HG03108 (cell line): ENCODE data around the gene BPI.
"Not testable (repeated sequence)": the region's sequence is repeated elsewhere in the genome, so short reads cannot be mapped to it uniquely, and the experiment has no call there.

Source experiments
- ATAC-seq: cut with Tn5 transposase; IDR thresholded peaks from one replicate; pipeline ENCODE4 v1.9.1; 2021; ENCODE audit warnings: moderate library complexity; ENCODE audit not compliant: unreplicated experiment

The BPI gene

DNA sequence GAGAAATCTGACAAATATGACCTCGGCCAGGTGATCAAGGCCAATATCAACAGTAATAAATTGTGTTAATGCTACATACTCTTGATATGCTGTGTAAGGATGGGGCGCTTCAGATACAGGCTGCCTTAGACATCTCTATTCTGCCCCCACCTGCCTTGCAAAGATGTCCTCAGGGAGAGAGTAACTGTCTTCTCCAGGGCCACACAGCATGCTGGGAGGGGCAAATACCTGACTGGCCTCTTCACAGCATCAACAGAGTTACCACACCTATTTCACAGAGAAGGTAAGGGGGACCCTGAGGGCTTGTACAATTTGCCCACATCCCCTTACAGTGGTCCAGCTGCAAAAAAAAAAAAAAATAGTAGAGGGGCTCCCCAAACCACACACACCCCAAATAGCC, 26.3 kb upstream of the BPI start:
- no peak for ATAC-seq

DNA sequence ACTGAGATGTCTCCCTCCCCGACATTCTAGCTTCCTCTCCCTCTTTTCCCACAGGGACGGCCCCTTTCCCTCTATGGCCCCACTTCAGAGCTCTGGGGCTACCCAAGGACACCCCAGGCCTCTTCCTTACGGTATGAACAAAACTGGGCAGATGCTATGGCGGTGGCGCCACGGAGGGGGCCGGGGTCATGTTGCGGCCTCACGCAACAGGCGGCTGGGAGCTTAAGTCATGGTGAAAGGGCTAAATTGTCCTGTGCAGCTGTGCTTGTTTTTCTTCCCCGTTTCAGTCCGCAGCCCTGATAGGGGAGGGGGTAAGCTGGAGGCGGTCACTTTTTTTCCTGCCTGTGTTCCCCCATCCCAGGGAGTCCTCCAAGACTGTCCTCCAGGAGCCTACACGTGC, 25.8 kb upstream of the BPI start:
- ATAC-seq, result no peak

DNA sequence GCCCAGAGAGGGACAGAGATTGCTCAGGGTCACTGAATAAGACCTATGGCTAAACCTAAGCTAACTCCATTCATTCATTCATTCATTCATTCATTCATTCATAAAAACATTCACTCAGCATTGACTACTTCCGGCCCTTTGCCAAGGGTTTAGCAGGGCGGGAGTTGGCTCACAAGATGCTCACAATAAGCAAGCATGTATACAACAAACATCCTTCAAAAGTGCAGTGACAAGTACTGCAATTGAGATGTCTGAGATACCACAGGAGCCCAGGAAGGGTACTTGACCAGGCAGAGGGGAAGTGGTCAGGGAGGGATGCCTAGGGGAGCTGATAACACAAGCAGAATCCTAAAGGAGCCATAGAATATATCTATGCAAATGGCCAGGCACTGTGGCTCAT, 25.2 kb upstream of the BPI start:
- ATAC-seq, result no peak

- not testable (repeated sequence) for ATAC-seq
Measured at GRCh38 chr20:38281176-38281915, 22.6 kb upstream of the BPI start.

DNA sequence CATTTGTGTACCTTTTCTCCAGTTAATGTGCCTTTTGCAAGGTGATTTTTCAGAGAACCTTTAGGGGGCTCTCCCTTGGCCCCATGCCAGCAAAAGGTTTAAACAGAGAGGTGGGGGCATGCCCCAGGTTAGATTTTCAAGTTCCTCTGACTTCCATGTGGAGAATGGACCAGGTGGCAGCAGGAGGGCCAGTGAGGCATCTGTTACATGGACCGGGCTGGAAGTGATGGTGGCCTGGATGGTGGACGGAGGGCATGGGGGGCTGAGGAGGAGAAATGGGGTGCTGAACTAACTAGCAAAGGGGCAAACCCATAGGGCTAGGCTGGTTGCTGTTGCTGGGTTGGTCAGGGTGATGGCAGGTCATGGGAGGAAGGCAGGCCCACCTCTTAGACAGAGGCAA, 20.7 kb upstream of the BPI start:
- no peak for ATAC-seq

- ATAC-seq, result not testable (repeated sequence)
Measured at GRCh38 chr20:38284066-38284650, 19.8 kb upstream of the BPI start.

GRCh38 chr20:38284893-38285444, 19.0 kb upstream of the BPI start:
- ATAC-seq, result no peak

DNA sequence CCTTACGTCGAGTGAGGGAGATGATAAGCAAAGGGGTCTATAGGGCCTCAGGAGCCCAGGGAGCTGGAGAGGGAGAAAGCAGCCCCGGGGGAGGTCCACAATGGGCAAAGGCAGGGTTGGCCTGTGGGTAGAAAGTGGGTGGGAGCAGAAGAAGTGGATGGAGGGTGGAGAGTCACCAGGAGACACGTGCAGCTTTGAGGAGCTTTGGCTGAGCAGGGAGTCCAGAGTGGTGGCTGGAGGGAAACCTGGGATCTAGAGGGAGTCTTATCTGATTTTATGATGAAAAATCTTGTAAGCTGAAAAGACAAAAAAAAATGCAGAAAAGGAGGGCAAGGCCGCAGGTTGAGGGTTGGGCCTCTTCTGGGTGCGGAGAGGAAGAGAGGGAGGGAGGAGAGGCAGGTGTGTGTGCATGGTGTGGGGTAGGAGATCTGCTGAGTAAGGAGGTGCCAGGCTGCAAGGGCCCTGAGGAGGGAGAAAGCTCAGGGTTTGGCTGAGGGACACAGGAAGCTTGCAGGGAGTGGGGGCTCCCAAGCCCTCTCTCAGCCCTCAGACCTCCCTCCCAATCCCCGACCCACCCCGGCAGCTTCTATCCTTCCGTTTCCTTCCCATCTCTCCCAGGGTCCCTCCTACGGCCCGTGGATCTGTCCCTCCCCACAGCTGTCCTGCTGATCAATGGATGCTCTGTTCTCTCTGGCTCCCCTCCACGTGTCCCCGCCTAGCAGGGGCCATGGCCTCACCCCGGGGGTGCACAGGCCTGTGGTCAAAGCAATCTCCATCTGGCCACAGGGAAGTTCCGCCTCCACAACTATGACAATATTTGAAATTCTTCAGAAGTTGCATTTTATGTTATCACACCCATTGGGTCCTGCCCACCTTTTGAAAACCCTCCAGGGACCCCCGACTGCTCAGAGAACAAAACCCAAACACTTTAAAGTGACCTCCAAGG, 17.1 kb upstream of the BPI start:
- no peak for ATAC-seq

- no peak for ATAC-seq
Measured at GRCh38 chr20:38290829-38291814, 12.8 kb upstream of the BPI start.

DNA sequence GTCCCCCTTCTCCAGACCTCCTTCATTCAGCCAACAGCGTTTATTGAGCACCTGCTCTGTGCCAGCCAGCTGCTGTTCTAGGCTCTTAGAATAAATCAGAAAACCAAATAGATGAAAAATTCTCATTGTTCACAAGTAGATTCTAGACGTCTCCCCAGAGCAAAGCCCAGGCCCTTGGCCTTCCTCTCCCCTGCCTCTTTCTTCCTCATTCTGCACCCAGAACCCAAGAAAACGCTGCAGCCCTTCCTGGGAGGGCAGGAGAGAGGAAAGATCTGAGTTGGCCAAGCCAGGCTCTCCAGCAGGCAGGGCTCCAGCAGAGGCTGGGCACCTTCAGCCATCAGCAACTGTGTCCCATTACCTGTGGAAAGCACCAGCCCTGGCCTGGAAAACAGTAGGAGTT, 12.0 kb upstream of the BPI start:
- no peak for ATAC-seq

GRCh38 chr20:38293491-38294065, 10.4 kb upstream of the BPI start:
- no peak for ATAC-seq

GRCh38 chr20:38294076-38294591, 9.8 kb upstream of the BPI start:
- ATAC-seq, result no peak

- ATAC-seq, result no peak
Measured at GRCh38 chr20:38295811-38296210, 8.1 kb upstream of the BPI start.

DNA sequence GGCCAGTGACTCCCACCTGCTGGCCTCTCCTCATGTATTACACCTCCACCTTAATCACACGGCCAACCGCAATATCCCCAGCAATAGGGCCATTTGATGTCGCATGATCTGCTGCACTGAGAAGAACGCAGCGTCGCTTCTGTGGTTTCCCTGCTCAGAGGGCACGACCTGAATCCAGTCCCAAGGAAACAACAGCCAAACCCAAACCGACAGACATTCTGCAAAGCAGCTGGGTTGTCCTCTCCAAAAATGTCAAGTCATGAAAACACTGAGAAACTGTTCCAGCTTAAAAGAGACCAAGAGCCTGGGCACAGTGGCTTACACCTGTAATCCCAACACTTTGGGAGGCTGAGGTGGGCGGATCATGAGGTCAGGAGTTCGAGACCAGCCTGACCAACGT, 7.5 kb upstream of the BPI start:
- no peak for ATAC-seq

DNA sequence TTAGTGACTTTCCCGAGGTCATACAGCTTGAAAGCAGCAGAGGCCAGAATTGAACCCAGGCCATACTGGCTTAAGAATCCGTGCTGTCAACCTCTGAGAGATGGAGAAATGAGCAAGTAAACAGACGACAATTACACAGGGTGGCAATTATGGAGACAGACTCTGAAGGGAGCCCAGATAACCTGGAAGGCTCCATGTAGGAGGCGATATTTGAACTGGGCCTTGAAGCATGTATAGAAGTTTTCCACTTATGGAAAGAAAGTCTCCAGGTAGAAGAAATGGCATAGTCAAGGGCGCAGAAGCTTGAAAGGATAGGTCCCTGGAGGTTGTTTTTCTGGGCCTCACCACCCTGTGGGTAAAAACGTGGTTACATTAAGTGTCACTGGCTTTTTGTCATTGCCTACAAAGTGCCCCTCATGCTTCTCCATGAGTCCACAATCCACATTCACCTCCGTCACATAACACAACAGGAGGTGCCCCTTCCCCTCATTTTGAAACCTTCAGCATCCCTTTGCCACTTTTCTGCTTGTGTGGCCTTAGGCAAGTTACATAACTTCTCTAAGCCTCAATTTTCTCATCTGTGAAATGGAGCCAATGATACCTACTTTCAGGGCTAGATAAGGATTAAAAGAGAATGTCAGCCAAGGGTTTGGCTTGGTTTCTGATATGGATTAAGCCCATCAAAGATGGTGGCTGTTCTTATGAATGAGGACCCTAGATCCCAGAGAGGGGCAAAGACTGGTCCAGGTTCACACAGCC, 5.9 kb upstream of the BPI start:
- no peak for ATAC-seq

GRCh38 chr20:38298768-38299288, 5.1 kb upstream of the BPI start:
- no peak for ATAC-seq

- no peak for ATAC-seq
Measured at GRCh38 chr20:38299963-38300362, 4.0 kb upstream of the BPI start.

DNA sequence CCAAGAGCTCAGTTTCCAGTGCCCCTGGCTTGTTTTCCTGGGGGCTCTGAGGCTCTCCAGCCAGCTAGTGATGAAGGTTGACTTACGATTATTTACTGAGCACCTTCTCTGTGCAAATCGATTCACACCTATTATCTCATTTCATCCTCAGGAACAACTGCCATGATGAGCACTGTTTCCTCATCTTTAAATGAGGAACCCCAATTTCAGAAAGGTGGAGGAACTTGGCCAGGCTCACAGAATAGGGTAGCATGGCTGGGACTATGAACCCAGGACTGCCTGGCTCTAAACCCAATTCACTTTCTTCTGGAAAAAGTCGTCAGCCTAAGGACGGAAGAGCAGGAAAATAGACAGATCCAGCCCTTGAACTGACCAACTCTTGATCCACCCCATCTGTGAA, 3.5 kb upstream of the BPI start:
- no peak for ATAC-seq

DNA sequence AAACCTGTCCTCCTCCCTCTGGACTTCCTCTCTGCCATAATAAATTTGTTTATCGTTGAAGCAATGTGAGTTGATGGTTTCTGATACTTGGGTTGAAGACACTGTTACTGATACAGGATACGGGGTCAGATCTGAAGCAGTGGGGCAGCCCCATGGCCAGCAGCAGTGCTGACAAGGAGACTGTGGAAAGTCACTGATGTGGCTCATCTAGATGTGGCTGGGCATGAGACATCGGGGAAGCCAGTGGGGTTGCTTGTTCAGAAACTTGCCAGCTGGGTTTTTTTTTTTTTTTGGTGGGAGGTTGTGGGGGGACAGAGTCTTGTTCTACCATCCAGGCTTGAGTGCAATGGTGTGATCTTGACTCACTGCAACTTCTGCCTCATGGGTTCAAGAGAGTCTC, 2.6 kb upstream of the BPI start:
- ATAC-seq, result no peak
